ENCODE results near the gene KRTAP5-6.

KRTAP5-6 gene, protein sequence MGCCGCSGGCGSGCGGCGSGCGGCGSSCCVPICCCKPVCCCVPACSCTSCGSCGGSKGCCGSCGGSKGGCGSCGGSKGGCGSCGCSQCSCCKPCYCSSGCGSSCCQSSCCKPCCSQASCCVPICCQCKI

DNA sequence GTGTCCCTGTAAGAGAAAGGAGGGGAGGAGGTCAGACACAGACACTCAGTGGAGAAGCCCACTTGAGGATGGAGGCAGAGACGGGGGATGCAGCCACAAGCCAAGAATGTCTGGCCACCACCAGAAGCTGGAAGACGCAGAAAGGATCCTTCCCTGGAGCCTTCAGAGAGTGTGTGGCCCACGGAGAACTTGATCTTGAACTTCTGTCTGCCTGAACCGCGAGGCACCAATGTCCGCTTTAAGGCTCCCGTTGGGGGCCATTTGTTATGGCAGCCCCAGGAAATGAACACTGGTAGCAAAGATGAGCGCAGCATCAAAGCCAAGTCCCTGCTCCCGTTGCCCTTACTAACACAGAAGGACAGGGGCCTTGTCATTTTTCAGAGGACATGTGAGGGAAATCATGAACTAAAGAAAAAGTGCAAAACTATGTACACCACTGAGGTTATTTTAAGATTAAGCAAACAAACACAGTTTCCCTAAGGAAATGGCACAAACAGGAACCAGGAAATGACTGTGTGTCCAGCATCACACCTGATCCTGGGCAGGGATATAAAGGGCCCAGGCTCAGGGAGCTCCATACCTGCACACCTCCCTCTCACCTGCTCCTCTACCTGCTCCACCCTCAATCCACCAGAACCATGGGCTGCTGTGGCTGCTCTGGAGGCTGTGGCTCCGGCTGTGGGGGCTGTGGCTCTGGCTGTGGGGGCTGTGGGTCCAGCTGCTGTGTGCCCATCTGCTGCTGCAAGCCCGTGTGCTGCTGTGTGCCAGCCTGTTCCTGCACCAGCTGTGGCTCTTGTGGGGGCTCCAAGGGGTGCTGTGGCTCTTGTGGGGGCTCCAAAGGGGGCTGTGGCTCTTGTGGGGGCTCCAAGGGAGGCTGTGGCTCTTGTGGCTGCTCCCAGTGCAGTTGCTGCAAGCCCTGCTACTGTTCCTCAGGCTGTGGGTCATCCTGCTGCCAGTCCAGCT, at the start of gene KRTAP5-6:
Gene KRTAP5-6 (plus strand): TSS at position 588 of the 963 bp plus-strand sequence. CDS start 51 bp downstream, at position 639.
- DNase-seq: no peak

DNA sequence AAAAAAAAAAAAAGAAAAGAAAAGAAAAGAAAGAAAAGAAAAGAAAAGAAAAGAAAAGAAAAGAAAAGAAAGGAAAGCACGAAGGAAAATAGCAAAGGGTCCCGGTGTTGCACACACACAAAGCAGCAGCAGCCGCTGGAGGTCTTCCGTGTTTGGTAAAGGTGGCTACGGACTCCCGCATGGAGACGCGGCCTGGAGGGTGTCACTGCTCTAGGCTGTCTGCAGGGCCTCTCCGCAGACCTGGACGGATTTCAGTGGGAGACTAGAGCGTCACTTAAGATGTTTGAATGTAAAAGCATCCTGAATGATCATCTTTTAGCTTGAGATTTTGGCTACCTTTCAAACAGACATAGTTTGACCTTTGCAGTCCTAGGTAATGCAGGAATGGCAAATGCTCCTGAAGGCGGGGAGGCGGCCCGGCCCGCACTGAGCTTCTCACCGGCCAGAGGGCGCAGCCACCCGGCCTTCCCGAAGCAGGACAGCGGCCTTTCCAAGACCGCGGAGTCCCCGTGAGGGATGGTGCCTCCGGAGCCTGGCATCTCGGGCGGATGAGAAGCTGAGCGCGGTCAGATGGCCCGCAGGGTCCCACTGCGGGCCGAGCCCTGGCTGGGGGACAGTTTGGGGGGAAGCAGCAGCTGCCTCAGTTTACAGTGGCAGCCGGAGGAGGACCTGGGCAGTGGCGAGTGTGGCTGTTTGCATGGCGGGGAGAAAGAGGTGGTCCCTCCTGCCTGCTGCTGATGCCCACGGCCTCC, 48.9 kb upstream of the KRTAP5-6 start:
- DNase-seq: no peak

DNA sequence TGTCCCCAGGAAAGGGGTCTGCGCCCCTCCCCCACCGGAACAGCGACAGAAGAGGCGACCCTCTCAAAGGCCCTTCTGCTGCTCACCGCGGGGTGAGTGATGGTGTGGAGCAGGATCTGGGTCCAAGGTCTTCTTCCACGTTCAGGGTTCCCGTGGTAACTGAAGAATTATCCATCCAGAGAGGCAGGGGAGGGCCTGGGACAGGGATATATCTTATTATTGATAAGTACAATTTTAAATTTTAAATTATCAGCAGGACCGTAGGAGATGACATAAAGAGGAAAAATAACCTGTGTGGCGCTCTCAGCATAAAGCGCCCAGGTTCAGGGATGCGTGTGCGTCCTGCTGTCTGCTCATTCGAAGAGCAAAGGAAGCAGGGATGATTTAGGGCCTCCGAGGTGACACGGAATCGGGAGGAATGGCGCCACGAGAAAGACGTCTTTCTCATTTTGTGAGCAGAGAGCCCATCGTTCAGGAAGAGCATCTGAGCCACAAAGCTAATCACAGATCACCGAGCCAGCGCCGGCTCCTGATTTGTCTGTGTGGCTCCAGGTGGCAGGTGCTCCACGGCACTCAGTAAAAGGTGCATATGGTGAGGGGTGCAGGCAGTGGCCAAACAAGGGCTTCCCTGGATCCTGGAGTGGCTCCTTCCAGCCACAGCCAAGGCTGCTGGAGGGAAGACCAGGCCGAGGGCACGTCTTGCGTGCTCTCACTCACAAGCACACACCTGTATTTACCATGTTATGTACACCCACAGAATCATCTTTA, 48.2 kb upstream of the KRTAP5-6 start:
- DNase-seq: no peak

DNA sequence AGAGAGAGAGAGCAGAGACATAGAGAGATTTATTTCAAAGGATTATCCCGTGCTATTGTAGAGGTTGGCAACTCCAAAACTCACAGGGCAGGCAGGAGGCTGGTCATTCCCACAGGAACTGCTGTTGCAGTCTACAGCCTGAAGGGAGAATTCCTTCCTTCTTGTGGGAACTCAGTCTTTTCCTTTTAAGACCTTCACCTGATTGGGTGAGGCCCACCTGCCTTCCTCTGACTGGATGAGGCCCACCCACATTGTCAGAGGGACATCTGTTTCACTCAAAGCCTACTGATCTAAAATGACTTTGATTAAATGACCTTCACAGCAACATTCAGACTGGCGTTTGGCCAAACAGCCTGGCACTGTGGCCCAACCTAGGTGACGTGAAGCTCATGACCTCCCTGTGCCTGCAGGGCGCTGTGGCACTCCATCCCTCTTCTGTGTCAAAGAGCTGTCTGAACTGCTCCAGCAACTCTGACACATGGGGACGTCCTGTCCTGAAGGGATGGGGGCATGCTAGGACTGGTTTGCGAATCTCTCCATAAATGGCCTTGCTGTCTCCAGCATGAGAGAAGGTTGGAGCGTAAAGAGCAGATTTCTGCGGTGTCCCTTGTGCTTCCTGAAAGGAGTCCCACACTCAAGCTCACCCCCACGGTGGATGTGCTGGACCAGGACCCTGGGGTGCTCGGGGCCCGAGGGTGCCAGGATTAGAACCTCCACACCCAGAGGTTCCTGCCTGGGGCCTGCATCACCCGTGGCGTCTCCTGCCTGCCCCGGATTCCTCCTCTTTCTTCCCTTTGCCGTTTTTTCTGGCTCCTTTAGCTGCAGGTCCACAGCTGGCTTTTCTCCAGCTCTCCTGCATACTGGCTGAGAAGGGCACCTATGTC, 46.7 kb upstream of the KRTAP5-6 start:
- DNase-seq: no peak

DNA sequence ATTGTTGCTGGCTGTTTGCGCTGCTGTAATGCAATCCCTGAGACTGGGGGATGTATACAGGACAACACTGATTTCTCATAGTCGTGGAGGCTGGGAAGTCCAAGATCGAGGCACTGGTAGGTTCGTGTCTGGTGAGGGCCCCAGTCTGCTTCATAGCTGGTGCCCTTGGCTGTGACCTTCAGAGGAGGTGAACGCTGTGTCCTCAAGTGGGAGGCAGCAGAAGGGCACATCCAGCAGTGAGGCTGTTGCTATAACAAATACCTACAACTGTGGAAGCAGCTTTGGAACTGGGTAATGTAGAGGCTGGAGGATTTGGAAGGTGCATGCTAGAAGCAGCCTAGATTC, 46.1 kb upstream of the KRTAP5-6 start:
- no peak for DNase-seq

DNA sequence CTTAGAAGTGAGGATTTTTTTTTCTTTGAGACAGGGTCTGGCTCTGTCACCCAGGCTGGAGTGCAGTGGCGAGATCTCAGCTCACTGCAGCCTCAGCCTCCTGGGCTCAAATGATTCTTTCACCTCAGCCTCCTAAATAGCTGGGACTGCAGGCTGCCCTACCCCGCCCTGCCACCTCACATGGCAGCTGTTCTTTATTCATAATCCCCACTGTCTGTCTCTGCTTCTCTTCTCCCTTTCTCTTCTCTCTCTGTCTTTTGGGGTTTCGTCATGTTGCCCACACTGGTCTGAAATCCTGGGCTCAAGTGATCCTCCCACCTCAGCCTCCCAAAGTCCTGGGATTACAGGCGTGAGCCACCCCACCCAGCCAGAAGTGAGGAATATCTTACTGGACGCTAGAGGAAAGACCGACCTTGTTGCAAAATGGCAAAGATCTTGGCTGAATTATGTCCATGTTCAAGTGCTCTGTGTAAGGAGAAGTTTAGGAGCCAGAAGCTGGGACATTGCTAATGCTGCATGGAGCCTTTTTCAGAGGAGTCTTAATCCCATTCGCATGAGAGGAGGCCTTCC, 45.5 kb upstream of the KRTAP5-6 start:
- no peak for DNase-seq

DNA sequence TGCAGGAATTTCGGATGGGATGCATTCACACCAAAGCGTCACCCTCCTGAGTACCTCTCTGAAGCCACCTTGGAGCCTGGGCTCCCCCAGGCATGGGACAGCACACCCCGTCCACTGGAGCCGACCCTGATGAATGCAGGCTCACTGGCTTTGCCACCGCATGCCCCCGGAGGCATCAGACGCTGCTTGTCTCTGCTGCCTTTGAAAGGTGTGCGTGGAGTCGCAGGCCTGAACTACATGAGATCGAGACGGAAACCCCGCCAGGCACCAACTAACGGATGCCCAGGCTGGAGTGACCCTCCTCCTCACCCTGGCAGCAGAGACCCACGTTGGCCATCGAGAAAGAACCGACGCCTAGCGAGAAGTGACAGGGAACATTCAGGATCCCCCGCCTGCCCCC, 45.0 kb upstream of the KRTAP5-6 start:
- DNase-seq: no peak

DNA sequence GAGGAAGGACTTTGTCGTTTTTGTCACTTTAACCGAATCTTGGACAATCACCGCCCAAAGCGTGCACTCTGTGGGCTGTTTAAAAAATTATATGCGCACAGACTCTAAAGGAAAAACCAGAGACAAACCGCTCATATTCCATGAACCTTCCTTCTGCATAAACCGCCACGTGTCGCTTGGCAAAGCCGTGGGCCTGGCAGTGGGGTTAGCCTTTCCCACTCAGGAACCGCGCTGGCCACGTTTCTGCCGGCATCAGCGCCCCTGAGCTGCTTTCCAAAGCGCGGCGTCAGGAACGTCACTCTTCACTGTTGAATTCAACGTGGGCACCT, 44.6 kb upstream of the KRTAP5-6 start:
- no peak for DNase-seq

DNA sequence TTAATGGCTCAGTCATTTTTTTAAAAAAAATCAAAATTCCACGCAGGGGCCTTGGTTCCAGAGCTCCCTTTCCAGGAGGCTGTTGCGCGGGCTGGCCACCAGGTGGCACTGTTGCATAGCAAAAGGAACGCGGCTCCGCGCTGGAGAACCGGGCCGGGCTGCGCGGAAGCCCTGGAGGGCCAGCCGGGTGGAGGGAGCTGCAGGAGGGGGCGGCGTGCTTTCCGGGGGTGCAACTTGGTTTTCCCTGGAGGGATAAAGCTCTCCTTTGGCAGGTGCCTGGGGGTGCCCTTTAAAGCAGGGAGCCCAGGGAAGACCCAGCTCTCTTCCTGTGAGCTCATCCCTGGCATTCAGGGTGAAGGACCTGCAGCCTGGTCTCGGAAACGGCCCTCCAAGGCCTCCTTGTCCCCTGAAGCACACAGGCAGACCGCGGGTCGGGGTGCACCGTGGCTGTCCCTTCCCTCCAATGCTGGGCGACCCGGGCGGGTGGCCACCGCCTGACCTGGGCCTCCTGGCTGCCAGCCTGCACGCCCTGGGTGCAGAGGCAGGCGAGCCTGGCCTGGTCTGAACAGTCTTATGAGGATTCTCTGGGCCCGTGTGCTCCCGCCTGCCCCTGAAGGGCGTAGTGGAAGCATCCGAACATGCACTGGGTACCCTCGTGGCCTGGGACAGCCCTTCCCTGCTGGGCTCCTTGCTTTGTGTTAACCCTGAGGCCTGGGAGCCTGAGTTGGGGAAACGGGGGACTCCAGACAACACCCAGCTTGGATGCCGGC, 44.0 kb upstream of the KRTAP5-6 start:
- peak in 50 of 56 donors; percentile 20 to 90 (median 60) for DNase-seq

DNA sequence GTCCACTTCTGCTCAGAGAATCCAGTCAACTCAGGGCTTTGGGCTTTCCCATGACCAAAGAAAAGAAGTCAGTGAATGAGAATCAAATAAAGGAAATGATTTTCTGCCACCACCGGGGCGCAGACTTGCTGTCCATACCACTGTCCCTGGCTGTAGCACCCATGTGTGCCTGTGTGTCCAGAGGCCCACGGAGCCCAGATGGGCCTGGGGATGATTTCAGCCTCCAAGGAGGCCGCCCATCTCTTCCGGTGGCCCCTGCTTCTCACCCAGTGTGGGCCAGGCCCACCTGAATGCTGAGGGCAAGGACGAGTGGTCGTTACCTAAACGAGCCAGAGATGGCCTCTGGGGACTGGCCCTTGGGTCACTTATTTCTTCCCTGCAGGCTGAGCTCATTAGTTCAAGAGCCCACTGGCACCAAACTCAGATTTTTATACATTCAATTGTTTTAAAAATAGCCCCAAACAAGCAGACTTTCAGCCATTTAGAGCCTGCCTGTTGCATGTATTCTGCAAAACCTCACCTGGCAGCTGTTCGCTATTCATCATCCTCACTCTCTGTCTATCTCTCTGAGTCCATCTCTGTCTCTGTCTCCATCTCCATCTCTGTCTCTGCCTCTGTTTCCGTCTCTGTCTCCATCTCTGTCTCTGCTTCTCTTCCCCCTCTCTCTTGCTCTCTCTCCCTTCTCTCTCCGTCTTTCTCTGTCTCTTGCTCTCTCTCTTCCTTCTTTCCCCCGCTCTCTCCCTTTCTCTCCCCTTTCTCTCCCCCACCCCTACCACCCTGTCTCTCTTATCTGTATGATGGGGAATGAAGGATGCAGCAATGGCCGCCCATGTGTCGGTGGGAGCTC, 43.2 kb upstream of the KRTAP5-6 start:
- DNase-seq: no peak

DNA sequence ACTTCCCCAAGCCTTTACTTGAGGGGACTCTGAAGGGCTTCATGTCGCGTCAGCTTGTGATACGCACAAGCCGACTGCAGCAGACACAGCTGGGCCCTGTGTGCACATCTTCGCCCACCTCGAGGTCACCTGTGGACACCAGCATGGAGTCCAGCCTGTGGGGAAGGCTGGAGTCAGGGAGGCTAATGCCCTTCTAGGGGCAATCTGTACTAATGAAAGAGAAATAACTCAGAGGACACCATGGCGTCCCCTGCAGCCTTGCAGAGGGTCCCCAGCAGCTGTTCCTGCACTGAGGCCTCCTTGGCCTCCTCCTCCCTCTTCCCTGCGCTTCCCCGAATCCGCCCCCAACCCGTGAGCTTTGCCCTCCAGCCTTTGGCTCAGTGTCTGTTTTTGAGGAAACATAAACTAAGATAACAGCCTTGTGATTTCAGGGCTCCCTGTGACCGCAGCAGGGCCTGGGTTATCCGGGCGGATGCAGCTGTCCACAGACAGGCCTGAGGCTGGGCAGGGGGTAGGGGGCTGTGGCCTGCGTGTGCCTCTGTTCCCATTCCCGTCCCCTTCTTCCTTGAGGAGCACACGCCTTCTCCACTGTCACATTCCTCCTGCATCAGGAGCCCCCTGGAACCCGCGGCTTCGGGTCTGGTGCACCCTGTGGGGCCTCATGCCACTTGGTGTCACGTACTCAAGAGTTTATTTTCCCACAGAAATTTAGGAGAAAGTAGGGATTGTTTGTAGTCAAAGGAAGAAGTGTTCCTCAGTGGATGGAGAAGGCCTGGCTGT, 42.4 kb upstream of the KRTAP5-6 start:
- DNase-seq: no peak

DNA sequence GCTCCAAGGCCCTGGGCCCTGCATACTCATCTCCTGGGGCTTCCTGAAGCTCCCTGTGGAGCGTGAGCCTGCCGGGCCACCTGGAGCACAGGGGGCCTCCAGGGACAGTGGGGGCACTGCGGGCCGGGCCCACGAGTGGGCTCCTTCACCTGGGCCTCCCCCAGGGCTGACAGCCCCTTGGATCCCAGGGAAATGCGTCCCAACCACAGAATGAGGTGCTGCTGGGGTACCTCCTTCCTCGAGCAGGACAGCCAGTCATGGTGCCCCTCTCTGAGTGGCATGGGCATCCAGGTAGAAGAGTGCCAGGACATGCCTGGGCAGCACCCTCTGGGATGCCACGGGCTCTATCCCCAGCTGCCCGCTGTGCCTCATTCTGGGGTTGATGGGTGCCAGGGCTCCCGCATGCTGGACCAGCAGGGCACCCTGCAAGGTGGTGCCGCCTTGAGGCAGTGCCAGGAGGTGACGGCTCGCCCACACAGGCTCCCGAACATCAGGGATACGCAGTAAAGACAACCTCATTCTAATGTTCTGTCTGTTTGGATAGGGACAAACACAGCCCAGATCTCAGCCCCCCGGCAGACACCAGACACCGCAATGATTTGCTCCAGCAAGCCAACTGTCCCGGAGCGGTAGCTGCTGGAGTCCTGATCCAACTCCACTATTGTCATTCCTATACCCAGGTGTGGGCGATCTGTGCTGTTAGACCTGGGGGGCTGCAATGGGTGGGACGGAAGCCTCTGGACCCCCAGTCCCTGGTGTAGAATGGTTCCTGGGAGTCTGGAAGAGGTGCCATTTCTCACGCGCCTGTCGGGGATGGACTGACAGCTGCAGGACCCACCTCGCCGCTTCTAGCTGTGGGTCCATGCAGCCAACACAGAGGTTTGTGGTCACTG, 41.6 kb upstream of the KRTAP5-6 start:
- DNase-seq: no peak

DNA sequence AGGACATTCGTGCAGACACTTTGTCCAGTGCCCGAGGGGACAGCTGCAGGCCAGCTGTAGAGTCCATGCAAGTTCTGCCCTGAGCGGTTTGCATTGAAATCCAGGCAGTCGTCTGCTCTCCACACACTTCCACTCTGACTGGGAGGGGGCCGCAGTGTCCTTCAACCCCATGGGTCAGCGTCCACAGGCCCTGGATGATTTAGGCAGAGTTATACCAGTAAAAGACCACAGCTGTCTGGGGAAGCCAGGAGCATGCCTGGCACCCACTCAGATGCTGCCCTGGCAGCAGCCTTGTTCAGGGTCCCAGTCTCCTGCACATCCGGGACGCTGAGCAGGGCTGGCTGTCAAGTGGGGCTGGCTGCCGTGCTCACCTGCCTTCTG, 40.9 kb upstream of the KRTAP5-6 start:
- DNase-seq: no peak

DNA sequence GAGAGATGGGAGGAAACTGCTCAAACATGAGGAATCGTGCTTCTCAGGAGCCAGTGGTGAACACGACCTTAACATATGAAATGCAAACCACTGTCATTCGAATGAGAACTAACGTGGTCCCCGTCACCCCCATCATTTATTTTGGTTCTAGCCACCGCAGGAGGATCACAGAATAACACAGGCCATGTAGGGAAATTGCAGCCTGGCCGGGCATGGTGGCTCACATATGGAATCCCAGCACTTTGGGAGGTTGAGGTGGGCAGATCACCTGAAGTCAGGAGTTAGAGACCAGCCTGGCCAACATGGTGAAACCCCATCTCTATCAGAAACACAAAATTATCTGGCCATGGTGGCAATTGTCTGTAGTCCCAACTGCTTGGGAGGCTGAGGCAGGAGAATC, 40.3 kb upstream of the KRTAP5-6 start:
- DNase-seq: no peak

DNA sequence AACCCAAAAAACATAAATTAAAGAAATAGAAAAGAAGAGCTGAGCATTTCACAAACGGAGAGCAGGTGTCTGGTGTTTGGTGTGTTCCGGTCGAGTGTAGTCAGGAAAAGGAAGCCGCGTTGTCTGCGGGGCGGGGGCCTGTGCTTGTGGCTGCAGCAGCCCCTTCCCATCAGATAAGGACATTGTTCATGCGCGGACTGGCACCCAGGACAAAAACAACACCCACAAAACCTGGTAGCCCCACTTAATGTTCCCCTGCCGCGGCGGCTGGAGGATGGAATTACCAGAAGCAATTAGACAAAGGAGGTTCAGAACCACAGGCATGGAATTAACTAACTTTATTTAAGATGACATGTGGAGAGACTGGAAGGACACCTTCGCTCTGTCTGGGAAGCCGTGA, 37.5 kb upstream of the KRTAP5-6 start:
- no peak for DNase-seq

DNA sequence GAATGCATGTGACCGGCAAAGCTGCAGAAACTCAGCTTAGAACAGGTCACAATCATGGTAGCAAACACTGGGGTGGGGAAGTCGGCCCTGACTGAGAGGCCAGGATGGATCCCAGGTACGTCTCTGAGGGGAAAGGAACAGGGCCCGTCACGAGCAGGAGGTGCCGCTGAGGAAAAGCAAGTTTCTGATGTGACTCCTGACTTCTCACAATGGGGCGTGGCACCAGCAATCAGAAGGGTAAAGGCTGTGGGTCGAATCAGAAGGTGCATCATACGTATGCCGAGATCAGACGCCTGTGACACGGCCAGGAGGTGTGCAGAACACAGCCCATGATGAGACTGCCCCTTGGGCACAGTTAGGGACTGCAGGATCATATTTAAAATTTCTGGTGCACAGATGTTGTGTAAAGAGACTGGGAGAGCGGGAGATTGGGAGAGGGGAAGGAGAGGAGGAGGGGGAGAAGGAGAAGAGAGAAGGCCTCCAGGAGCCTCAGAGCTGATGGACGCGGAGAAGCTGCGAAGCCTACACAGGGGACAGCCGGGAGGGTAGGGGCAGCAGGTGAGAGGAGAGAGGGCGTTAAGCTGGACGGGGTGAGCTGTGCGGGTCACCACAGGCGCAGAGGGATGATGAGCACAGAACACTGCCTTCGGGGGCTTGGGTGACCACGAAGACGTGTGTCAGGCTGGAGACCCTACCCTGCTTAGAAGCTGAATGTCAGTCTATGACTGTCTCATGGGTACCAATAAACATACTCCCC, 36.7 kb upstream of the KRTAP5-6 start:
- no peak for DNase-seq
